ENCODE measurements around the gene LARGE1.
A peak's percentile ranks its signal among the peaks of the same experiment; 100 is the strongest.

LARGE1 gene

GRCh38 chr22:33873666-33874065 is 46.6 kb downstream of the LARGE1 start:
- Histone ChIP-seq H2BK120ac (ENCODE audit: insufficient read depth, low read length, poor library complexity) (no peak overlapping the region), H3K9ac (ENCODE audit: low read length) (no peak overlapping the region), H3K4ac (ENCODE audit: low read depth, low read length) (no peak overlapping the region), H3K4me2 (ENCODE audit: low read length) (no peak overlapping the region), H3K79me1 (ENCODE audit: low read length) (no peaks in the 10 kb centered on the region), H3K27me3 (ENCODE audit: insufficient read depth, low read length) (no peaks in the 10 kb centered on the region), H3K14ac (ENCODE audit: low read length) (no peak overlapping the region), H3K23ac (ENCODE audit: low read length) (no peak overlapping the region), H3K4me1 (ENCODE audit: control insufficient read depth in 1 of 2, insufficient read depth in 2 of 2, low read length in 2 of 2) (no peaks in the 10 kb centered on the region), H3K18ac (ENCODE audit: low read length) (no peak overlapping the region), H3K79me2 (ENCODE audit: control insufficient read depth, insufficient read depth, low read length, poor library complexity) (no peaks in the 10 kb centered on the region), H4K91ac (ENCODE audit: low read depth, low read length) (no peak overlapping the region), H3K27ac (ENCODE audit: low read depth, low read length) (no peak overlapping the region), H4K12ac (ENCODE audit: low read depth, low read length) (no peak overlapping the region), H2AK5ac (ENCODE audit: low read length) (no peak overlapping the region), H3K9me3 (ENCODE audit: insufficient read depth, low read depth, low read length) (no peaks in the 10 kb centered on the region), H3K36me3 (ENCODE audit: control insufficient read depth in 1 of 2, insufficient read depth in 2 of 2, low read length in 2 of 2) (no peaks in the 10 kb centered on the region), H2AFZ (ENCODE audit: insufficient read depth, low read length, poor library complexity) (no peak overlapping the region), H2BK5ac (ENCODE audit: low read depth, low read length, poor library complexity) (no peak overlapping the region), H4K8ac (ENCODE audit: low read depth, low read length) (no peak overlapping the region), H2BK12ac (ENCODE audit: low read length) (no peak overlapping the region), H3K4me3 (ENCODE audit: low read depth, low read length) (no peak overlapping the region)
- no peak for DNase-seq
- WGBS (ENCODE audit: extremely low coverage, insufficient coverage, insufficient read length): no CpG with 5 or more reads among the region's 2 CpGs

GRCh38 chr22:33873186-33873585 is 47.1 kb downstream of the LARGE1 start:
- H4K8ac ChIP-seq (ENCODE audit: low read depth, low read length): no peak overlapping the region
- no peak overlapping the region for H2BK12ac ChIP-seq (ENCODE audit: low read length)
- no peak overlapping the region for H2BK120ac ChIP-seq (ENCODE audit: insufficient read depth, low read length, poor library complexity)
- no peak overlapping the region for H3K27ac ChIP-seq (ENCODE audit: low read depth, low read length)
- no peak overlapping the region for H3K18ac ChIP-seq (ENCODE audit: low read length)
- DNase-seq: no peak
- no peak overlapping the region for H3K4me3 ChIP-seq (ENCODE audit: low read depth, low read length)
- no peak overlapping the region for H3K4me2 ChIP-seq (ENCODE audit: low read length)
- no peak overlapping the region for H4K12ac ChIP-seq (ENCODE audit: low read depth, low read length)
- no peak overlapping the region for H2AFZ ChIP-seq (ENCODE audit: insufficient read depth, low read length, poor library complexity)
- H3K9me3 ChIP-seq (ENCODE audit: insufficient read depth, low read depth, low read length): no peaks in the 10 kb centered on the region
- H3K79me1 ChIP-seq (ENCODE audit: low read length): no peaks in the 10 kb centered on the region
- H4K91ac ChIP-seq (ENCODE audit: low read depth, low read length): no peak overlapping the region
- no peak overlapping the region for H3K9ac ChIP-seq (ENCODE audit: low read length)
- H3K4me1 ChIP-seq (ENCODE audit: control insufficient read depth in 1 of 2, insufficient read depth in 2 of 2, low read length in 2 of 2): no peaks in the 10 kb centered on the region
- no peak overlapping the region for H3K23ac ChIP-seq (ENCODE audit: low read length)
- H2AK5ac ChIP-seq (ENCODE audit: low read length): no peak overlapping the region
- no peaks in the 10 kb centered on the region for H3K36me3 ChIP-seq (ENCODE audit: control insufficient read depth in 1 of 2, insufficient read depth in 2 of 2, low read length in 2 of 2)
- no CpG with 5 or more reads among the region's 14 CpGs for WGBS (ENCODE audit: extremely low coverage, insufficient coverage, insufficient read length)
- H3K27me3 ChIP-seq (ENCODE audit: insufficient read depth, low read length): no peaks in the 10 kb centered on the region
- no peak overlapping the region for H2BK5ac ChIP-seq (ENCODE audit: low read depth, low read length, poor library complexity)
- no peaks in the 10 kb centered on the region for H3K79me2 ChIP-seq (ENCODE audit: control insufficient read depth, insufficient read depth, low read length, poor library complexity)
- H3K14ac ChIP-seq (ENCODE audit: low read length): no peak overlapping the region
- no peak overlapping the region for H3K4ac ChIP-seq (ENCODE audit: low read depth, low read length)

GRCh38 chr22:33871935-33872334 is 48.3 kb downstream of the LARGE1 start:
- no peak overlapping the region for H4K12ac ChIP-seq (ENCODE audit: low read depth, low read length)
- H3K36me3 ChIP-seq (ENCODE audit: control insufficient read depth in 1 of 2, insufficient read depth in 2 of 2, low read length in 2 of 2): no peaks in the 10 kb centered on the region
- H2AFZ ChIP-seq (ENCODE audit: insufficient read depth, low read length, poor library complexity): no peak overlapping the region
- H4K8ac ChIP-seq (ENCODE audit: low read depth, low read length): no peak overlapping the region
- H3K14ac ChIP-seq (ENCODE audit: low read length): no peak overlapping the region
- no peak overlapping the region for H4K91ac ChIP-seq (ENCODE audit: low read depth, low read length)
- no peaks in the 10 kb centered on the region for H3K27me3 ChIP-seq (ENCODE audit: insufficient read depth, low read length)
- H3K4me3 ChIP-seq (ENCODE audit: low read depth, low read length): peak overlapping the region; percentile 6
- H3K18ac ChIP-seq (ENCODE audit: low read length): no peak overlapping the region
- no peak overlapping the region for H2BK5ac ChIP-seq (ENCODE audit: low read depth, low read length, poor library complexity)
- H3K9ac ChIP-seq (ENCODE audit: low read length): no peak overlapping the region
- H2AK5ac ChIP-seq (ENCODE audit: low read length): no peak overlapping the region
- H3K27ac ChIP-seq (ENCODE audit: low read depth, low read length): no peak overlapping the region
- H3K4me1 ChIP-seq (ENCODE audit: control insufficient read depth in 1 of 2, insufficient read depth in 2 of 2, low read length in 2 of 2): no peaks in the 10 kb centered on the region
- DNase-seq: no peak
- H3K4ac ChIP-seq (ENCODE audit: low read depth, low read length): no peak overlapping the region
- H3K9me3 ChIP-seq (ENCODE audit: insufficient read depth, low read depth, low read length): no peaks in the 10 kb centered on the region
- WGBS (ENCODE audit: extremely low coverage, insufficient coverage, insufficient read length): no CpG with 5 or more reads among the region's 8 CpGs
- no peak overlapping the region for H3K23ac ChIP-seq (ENCODE audit: low read length)
- no peaks in the 10 kb centered on the region for H3K79me1 ChIP-seq (ENCODE audit: low read length)
- H3K4me2 ChIP-seq (ENCODE audit: low read length): no peak overlapping the region
- no peak overlapping the region for H2BK120ac ChIP-seq (ENCODE audit: insufficient read depth, low read length, poor library complexity)
- no peaks in the 10 kb centered on the region for H3K79me2 ChIP-seq (ENCODE audit: control insufficient read depth, insufficient read depth, low read length, poor library complexity)
- H2BK12ac ChIP-seq (ENCODE audit: low read length): no peak overlapping the region

GRCh38 chr22:33869946-33870345 is 50.3 kb downstream of the LARGE1 start:
- no peak overlapping the region for H3K4ac ChIP-seq (ENCODE audit: low read depth, low read length)
- H4K91ac ChIP-seq (ENCODE audit: low read depth, low read length): no peak overlapping the region
- H3K79me2 ChIP-seq (ENCODE audit: control insufficient read depth, insufficient read depth, low read length, poor library complexity): no peaks in the 10 kb centered on the region
- H3K9ac ChIP-seq (ENCODE audit: low read length): no peak overlapping the region
- H3K18ac ChIP-seq (ENCODE audit: low read length): no peak overlapping the region
- H2BK12ac ChIP-seq (ENCODE audit: low read length): no peak overlapping the region
- H2BK120ac ChIP-seq (ENCODE audit: insufficient read depth, low read length, poor library complexity): no peak overlapping the region
- no peak overlapping the region for H4K8ac ChIP-seq (ENCODE audit: low read depth, low read length)
- H3K27me3 ChIP-seq (ENCODE audit: insufficient read depth, low read length): no peaks in the 10 kb centered on the region
- no peak overlapping the region for H3K4me3 ChIP-seq (ENCODE audit: low read depth, low read length)
- H3K79me1 ChIP-seq (ENCODE audit: low read length): no peaks in the 10 kb centered on the region
- peaks cover under 1 to 2% of the 10 kb centered on the region in 2 experiments for H3K4me1 ChIP-seq (ENCODE audit: control insufficient read depth in 1 of 2, insufficient read depth in 2 of 2, low read length in 2 of 2)
- no peak overlapping the region for H2AK5ac ChIP-seq (ENCODE audit: low read length)
- DNase-seq: no peak
- H2AFZ ChIP-seq (ENCODE audit: insufficient read depth, low read length, poor library complexity): no peak overlapping the region
- H2BK5ac ChIP-seq (ENCODE audit: low read depth, low read length, poor library complexity): no peak overlapping the region
- no peak overlapping the region for H3K23ac ChIP-seq (ENCODE audit: low read length)
- WGBS (ENCODE audit: extremely low coverage, insufficient coverage, insufficient read length): no CpG with 5 or more reads among the region's 2 CpGs
- H3K27ac ChIP-seq (ENCODE audit: low read depth, low read length): no peak overlapping the region
- H4K12ac ChIP-seq (ENCODE audit: low read depth, low read length): no peak overlapping the region
- H3K36me3 ChIP-seq (ENCODE audit: control insufficient read depth in 1 of 2, insufficient read depth in 2 of 2, low read length in 2 of 2): no peaks in the 10 kb centered on the region
- no peak overlapping the region for H3K14ac ChIP-seq (ENCODE audit: low read length)
- H3K4me2 ChIP-seq (ENCODE audit: low read length): no peak overlapping the region
- no peaks in the 10 kb centered on the region for H3K9me3 ChIP-seq (ENCODE audit: insufficient read depth, low read depth, low read length)
